Measurements from ENCODE around the gene PRKCSH.
"Not testable (repeated sequence)": the region's sequence is repeated elsewhere in the genome, so short reads cannot be mapped to it uniquely, and the experiment has no call there.

Gene PRKCSH

GRCh38 chr19:11451327-11451870 is 16.0 kb downstream of the PRKCSH start:
- DNase-seq = no peak

- DNase-seq = no peak
Observed at GRCh38 chr19:11451871-11452619, 16.6 kb downstream of the PRKCSH start.

- DNase-seq = no peak
Observed at GRCh38 chr19:11452620-11453310, 17.3 kb downstream of the PRKCSH start.

GRCh38 chr19:11453468-11454341 is 18.3 kb downstream of the PRKCSH start:
- no peak for DNase-seq

GRCh38 chr19:11455233-11455554 is 19.8 kb downstream of the PRKCSH start:
- DNase-seq = not testable (repeated sequence)

GRCh38 chr19:11456659-11457058 is 21.2 kb downstream of the PRKCSH start:
- DNase-seq = no peak

GRCh38 chr19:11457115-11457514 is 21.7 kb downstream of the PRKCSH start:
- DNase-seq = no peak

- no peak for DNase-seq
Observed at GRCh38 chr19:11457831-11458230, 22.4 kb downstream of the PRKCSH start.

- no peak for DNase-seq
Observed at GRCh38 chr19:11458236-11458900, 22.9 kb downstream of the PRKCSH start.

- not testable (repeated sequence) for DNase-seq
Observed at GRCh38 chr19:11458912-11459311, 23.5 kb downstream of the PRKCSH start.

GRCh38 chr19:11460207-11460606 is 24.8 kb downstream of the PRKCSH start:
- DNase-seq = no peak

GRCh38 chr19:11461453-11461852 is 26.0 kb downstream of the PRKCSH start:
- no peak for DNase-seq

- no peak for DNase-seq
Observed at GRCh38 chr19:11463391-11463790, 28.0 kb downstream of the PRKCSH start.

- no peak for DNase-seq
Observed at GRCh38 chr19:11464333-11465265, 29.2 kb downstream of the PRKCSH start.

- no peak for DNase-seq
Observed at GRCh38 chr19:11465600-11465999, 30.2 kb downstream of the PRKCSH start.

- not testable (repeated sequence) for DNase-seq
Observed at GRCh38 chr19:11468266-11468845, 32.9 kb downstream of the PRKCSH start.

GRCh38 chr19:11473725-11474124 is 38.3 kb downstream of the PRKCSH start:
- DNase-seq = no peak

- DNase-seq = not testable (repeated sequence)
Observed at GRCh38 chr19:11475343-11475742, 39.9 kb downstream of the PRKCSH start.

GRCh38 chr19:11475861-11476260 is 40.4 kb downstream of the PRKCSH start:
- no peak for DNase-seq

- DNase-seq = no peak
Observed at GRCh38 chr19:11478167-11479089, 43.0 kb downstream of the PRKCSH start.

Measured in COR-L47 (cell line).